Kasumi-1 (cell line): ENCODE data around the gene PRDM11.

ENCODE experiments used
- DNase-seq, 2 experiments: peaks; one replicate each; lab custom pipeline; 2025; lab: John Stamatoyannopoulos, UW

Gene PRDM11

DNA sequence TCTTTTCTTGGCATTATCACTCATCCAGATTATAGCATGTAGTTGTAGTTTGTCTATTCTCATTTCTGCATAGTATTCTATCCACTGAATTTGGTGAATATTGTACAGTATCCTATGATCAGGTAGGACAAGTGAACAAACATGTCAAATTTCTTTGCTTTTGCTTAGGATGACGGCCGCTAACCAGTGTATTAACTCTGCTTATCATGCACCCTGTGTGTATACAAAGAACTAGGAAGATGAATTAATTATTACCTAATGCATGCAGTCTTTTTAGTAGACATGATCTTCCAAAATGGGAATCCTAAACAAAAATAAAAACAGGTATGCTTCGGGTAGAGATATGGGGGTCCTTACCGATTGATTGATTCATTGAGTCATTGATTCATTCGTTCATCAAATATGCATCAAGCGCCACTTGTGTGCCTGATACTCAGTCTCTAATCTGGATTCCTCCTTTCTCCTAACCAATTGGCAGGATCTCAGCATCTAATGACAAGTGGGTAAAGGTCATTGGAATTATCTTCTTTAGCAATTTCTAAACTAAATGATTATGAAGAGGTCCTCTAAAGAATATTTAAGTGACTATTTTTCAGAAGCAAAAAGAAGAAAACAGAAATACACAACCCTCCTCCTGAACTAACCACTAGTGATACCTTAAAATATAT is 27.9 kb downstream of the PRDM11 start:
- no peak for DNase-seq

DNA sequence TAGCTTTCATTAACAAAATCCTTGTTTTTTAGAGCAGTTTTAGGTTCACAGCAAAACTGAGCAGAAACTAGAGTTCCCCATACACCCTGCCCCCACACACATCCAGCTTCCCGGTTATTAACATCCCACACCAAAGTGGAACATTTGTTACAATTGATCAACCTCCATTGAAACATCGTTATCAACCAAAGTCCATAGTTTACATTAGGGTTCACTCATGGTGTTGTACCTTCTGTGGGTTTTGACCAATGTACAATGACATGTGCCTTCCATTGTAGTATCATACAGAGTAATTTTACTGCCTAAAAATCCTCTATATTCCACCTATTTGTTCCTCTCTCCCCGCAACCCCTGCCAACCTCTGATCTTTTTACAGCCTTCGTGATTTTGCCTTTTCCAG is 28.5 kb downstream of the PRDM11 start:
- DNase-seq, result no peak

DNA sequence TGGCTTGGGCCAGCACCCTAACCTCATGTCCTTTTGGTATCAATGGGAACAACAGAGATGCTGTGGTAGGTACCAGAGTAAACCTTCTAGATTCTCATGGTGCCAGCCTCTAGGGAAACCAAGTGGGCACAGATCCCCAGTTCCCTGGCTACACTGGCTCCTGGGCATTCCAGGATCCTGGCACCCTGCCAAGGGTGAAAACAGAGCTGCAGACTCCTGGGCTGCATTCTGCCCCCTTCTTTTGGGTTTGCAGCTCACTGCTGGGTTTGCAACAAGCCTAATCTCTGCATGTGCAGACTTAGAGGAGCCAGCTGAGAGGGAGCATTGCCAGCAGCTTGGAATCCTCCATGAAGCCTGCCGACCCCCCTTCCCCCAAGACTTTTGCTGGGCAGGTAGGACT is 30.6 kb downstream of the PRDM11 start:
- DNase-seq, result no peak

DNA sequence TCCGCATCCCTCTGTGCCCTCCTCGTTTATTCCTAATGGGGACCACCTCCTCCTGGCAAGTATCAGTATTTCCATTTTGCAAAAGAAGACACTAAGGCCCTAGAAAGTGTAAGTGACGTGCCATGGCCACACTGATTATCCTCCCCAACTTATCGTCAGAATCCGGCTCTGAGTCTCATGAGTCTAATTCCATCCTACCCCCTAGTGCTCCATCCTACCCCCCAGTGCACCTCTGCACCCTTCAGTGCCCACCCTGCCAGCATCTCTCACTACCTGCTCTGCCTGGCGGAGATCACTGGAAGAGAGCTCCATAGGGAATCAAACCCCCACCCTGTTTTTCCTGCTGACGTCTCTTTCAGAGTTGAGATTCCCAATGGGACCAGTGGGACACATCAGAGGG is 31.8 kb downstream of the PRDM11 start:
- DNase-seq, result no peak

DNA sequence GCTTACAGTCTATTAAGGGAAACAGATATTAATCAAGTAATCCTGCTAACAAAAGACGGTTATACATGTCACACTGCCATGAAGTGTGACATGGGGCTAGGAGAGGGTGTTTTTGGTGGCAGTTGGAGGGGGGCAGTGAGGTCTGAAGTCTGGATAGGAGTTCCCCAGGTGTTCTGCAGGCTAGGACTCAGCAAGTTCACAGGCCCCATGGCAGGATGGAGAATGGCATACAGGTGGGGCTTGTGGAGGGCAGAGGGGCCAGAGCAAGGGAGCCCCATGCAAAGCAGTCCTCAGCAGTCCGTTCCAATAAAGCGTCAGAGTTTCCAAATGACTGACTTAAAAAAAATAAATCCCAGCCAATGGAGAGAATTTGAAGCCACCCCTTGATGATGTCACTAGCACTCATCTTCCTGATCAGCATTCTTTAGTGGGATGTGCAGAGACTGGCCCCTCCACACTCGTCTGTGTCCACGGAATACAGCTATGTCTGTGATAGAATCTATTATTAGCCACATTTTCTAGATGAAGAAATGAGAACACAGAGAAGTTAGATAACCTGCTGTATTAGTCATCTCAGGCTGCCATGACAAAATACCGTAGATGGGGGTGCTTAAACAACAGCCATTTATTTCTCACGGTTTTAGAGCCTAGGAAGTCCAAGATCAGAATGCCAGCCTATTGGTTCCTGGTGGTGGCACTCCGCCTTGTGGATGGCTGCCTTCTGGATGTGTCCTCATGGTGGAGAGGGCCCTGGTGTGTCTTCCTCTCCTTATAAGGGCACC is 32.6 kb downstream of the PRDM11 start:
- DNase-seq, result no peak

DNA sequence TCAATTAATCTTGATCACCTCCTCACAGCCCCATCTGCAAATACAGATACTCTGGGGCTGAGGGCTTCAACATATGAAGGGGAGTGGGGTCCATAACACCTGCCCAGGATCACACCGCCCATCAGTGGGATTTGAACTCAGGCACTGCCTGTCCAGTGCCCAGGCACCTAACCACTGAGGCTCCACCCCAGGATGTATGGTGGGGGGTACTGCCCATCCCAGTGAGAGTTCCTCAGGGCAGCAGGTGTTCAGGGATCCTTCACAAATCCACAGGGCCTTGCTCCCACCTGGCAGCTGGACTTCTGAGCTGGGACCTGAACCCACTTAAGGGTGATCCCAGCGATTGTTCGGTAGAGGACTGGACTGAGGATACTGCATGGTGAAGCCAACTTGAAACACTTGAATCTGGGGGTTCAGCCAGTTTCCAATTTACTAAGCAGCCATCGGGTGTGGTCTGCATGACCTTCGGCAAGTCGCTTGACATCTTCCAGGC is 33.3 kb downstream of the PRDM11 start:
- DNase-seq, result no peak

DNA sequence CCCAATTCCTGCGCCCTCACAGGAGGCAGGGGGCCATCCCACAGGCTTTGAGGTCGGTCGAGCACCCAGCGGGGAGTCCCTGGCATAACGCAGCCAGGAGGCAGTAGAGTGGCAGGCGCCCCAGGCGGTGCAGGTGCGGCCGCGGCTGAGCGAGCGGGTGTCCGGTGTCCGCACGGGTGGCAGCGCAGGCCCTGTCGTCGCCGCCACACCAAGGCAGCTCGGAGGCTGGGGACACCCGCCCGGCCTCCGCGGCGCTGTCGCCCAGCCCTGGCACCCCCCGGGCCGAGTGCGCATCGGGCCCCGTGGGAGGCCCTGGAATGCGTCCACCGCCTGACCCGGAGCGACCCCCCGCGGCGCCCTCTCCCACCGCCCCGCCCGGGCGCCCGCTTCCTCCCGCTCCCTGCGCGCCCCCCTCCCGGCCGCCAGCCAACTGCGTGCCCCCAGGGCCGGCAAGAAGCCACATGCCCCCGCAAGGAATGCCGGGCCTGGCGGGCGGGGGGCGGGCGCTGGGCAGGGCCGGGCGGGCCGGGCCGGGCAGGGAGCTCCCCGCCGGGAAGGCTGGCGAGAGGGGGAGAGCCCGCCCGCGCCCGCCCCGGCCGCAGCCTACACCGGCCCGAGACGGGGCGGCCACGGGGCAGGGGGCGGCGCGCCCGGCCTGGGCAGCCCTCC is 33.9 kb downstream of the PRDM11 start:
- peak in 1 of 2 experiments; percentile 24 for DNase-seq

DNA sequence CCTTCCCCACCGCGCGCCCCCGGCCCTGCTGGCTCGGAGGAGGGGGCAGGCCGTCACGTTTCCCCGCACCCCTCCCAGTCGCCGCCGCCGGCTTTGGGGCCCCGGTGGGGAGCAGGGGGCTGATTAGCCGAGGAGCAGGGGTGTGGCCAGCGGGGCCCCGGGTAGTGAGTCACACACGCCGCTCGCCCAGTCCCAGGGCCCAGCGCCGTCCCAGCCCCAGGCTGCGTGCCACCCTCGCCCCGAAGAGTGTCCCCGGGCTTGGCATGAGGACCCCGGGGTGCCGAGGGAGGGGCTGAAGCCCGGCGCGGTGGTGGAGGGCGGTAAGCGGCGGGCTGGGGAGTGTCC is 34.4 kb downstream of the PRDM11 start:
- peak; percentile 49 to 51 for DNase-seq

DNA sequence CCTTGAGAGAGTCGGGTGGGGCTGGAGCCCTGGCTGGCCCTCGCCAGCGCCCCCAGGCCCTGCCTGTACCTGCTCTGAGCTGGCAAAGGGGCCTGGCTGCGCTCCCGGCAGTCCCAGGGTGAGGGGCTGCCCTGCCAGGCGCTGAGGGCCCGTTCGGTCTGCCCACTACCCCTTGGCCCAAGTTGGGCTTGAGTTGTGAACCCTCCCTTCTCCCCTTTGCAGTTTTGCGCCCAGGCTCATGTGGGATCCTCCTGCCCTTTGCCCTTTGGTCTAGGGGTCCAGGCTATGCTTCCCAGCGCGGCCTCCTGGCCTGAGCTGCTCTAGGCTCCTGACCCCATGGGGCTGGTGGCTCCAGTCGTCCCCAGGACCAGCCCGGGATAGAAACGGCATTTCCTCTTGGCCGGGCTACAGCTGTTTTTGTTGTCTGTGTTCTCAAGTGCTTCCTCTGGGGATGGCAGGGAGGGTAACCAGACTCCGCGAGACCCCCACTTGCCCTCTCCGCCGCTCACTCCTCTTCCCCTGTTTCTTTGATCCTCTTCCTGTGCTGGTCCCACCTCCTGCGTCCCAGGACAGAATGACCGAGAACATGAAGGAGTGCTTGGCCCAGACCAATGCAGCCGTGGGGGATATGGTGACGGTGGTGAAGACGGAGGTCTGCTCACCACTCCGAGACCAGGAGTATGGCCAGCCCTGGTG is 34.9 kb downstream of the PRDM11 start:
- no peak for DNase-seq

DNA sequence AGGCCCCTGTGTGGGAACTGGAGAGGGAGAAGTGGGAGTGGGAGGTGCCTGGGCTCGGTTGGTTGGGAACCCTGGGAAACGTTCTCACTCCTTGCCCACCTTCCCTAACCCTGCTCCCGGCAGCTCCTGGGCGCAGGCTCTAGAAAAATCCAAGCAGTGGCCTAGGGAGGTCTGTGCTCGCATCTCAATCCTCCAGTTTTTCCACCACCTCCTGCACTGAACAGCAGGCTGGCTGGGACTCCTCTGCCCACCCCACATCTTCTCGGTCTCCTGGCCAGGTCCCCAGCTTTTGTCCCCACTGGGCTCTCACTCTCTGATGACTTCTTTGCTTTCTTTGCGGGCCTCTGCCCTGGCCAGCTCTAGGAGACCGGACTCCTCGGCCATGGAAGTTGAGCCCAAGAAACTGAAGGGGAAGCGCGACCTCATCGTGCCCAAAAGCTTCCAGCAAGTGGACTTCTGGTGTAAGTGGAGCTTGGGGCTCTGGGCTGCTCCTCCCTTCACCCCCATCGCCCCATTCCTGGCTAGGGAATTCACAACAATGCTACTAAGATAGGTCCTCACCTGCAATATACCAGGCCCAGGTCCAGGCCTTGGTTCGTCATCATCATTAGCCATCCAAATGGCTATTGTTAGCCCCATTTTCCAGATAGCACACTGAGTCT is 35.6 kb downstream of the PRDM11 start:
- DNase-seq, result no peak

DNA sequence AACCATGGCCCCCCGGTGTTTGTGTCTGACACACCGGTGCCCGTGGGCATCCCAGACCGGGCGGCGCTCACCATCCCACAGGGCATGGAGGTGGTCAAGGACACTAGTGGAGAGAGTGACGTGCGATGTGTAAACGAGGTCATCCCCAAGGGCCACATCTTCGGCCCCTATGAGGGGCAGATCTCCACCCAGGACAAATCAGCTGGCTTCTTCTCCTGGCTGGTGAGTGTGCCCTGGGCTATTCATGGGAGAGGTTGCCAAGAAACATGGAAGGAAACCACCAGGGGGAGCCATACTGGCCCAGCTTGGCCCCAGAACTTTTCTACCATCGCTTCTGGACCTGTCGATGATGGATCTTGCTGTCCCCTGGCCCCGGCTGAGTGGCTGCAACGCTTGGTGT is 36.5 kb downstream of the PRDM11 start:
- DNase-seq, result peak; percentile 13 to 24

DNA sequence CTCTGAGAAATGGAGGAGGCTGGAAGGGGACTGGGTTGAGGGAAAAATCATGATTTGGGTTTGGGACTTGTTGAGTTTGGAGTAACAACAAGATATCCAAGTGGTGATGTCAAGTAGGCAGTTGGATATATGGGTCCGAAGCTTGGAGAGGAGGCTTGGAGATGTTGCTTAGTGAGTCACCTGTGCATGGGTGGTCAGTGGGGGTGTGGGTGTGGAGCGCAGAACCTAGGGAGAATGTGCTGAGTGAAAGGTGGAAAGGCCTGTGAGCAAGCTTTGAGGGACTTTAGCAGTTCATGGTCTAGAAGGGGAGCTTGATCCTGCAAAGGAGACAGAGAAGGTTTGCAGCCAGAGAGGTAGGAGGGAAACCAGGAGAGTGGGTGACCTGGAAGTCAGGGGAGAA is 38.2 kb downstream of the PRDM11 start:
- no peak for DNase-seq

DNA sequence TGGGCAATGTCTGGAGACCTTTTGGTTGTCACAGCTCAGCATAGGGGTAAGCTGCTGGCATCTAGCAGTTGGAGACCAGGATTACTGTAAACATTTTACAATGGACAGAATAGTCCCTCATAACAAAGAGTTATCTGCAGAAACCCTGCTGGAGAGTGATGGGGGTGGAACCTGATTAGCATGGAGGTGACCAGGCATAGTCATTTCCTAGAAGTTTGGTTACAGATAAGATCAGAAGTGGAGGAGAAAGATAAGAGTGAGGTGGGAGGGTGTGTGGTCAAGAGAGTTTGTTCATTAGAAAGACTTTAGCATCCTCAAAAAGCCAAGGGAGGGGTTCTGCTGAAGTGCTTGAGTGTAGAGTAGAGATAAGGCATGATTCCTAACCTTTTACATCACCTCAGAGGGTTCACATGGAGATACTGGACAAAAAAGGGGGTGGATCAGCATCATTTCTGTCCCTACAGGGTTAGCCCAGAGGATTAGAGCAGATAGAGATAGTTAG is 38.8 kb downstream of the PRDM11 start:
- DNase-seq, result no peak

DNA sequence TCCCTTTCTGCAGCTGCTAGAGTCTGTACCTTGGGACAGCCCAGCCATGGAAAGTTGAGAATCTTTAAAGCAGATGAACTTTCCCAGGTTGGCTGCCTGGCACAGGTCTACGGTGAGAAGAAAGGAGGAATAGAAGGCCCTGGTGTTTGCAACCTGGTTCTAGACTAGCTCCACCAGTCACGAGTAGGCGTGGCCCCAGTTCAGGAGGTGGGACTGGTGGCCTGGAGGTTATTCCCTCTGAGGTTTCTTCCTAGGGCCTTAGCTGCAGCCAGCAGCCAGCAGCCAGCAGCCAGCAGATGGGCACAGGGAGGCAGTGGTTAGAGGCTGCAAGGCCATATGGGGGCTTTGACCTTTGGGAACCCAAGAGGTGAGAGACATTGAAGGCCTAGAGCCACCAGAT is 40.9 kb downstream of the PRDM11 start:
- DNase-seq, result no peak

DNA sequence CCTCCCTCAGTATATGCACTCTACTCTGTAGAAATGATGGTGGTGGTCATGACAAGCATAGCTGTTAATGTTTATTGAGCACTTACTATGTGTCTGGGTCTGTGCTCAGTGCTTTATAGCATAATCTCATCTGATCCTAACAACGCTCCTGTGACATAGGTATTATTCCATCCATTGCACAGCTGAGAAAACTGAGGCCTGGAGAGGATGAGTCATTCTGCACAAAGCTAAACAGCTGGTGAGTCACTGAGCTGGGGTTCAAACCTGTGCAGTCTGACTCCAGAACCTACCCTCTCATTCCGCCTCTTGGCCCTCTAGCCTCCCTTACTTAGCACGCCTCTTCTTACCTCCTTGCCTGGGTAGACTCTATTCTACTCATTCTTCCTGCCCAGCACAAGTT is 41.7 kb downstream of the PRDM11 start:
- DNase-seq, result no peak

DNA sequence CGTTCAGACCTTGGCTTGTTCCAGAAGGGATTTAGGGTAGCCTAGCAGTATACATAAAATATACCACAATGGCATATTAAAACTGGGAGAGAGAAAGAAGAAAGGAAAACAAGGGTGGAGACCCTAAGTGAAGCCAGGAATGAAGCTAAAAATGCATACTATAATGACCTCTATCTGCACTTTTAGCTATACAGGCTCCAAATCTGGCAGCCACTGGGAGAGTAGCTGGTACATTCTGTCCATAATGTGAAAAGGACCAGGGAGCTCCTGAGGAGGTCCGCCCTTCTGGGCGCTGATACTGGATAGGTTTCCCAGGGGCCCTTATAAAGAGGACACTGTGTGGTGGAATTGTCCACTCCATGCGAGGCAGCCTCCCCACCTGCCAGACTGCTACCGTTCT is 42.8 kb downstream of the PRDM11 start:
- DNase-seq, result no peak

DNA sequence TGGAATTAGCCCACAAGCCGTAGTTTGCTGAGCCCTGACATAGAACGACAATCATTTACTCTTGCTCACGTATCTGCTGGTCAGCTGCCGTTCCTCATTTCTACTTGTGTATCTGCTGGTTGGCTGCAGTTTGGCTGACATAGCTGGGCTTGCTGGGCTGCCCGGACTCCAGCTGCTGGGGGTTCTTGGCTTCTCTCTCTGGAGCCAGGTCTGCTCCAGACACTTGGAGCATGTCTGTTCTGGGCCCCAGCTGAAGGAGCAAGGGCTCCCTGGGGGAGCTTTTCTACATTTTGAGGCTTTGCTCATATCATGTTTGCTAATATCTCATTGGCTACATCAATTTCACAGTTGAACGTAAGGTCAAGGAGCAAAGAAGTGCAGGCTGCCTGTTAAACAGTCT is 47.3 kb downstream of the PRDM11 start:
- no peak for DNase-seq

DNA sequence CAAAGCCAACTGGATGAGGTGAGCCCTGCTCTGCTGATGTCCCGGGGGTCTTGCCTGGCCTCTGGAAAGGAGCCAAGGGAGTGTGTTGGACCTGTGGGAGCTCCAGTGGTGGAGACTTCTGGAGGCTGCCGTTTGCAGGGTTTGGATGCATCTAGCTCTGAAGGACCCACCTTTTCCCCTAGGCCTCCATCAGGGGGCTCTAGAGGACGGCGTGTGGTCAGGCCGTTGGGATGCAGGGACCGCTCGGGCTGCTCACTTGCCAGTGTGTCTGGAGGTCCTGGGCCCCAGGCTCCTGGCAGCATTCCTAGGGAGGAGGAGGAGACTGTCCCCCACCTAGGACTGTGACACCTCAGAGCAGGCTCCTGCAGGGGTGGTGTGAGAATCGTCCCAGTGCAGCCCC is 58.3 kb downstream of the PRDM11 start:
- DNase-seq, result no peak

DNA sequence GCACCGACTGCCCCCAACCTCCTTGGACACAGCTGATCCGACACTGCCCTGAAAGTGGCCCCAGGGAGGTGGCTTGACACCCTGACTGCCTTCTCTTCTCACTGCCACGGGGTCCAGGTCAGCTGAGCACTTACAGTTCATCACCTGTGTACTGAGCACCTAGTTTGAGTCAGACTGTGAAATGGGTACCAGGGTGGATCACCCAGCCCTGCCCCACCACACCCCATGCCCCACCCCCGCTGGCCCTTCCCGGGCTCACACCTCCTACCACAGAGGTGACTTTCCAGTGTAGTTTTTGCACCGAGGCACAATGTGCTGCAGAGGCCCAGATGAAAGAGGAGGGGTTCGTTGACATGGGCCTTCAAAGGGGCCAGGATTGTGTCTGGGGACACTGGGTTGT is 59.5 kb downstream of the PRDM11 start:
- DNase-seq, result no peak

DNA sequence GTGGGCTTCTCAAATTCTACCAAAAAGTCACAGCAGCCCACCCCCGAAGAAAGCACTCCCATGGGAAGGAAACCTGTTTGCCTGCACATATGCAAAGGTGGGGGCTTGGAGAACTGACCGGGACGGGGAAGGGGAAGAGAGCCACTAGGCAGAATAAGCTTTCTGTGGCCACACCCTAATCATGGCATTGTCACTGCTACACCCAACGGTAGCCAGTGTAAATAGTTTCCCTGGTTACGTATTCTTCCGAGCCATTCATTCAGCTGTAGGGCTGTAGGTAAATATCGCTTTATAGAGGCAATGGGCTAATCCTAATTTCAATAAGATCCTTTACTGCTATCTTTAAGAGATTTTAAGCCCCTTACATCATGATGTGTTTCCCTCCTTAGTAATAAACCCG is 61.7 kb downstream of the PRDM11 start:
- no peak for DNase-seq

DNA sequence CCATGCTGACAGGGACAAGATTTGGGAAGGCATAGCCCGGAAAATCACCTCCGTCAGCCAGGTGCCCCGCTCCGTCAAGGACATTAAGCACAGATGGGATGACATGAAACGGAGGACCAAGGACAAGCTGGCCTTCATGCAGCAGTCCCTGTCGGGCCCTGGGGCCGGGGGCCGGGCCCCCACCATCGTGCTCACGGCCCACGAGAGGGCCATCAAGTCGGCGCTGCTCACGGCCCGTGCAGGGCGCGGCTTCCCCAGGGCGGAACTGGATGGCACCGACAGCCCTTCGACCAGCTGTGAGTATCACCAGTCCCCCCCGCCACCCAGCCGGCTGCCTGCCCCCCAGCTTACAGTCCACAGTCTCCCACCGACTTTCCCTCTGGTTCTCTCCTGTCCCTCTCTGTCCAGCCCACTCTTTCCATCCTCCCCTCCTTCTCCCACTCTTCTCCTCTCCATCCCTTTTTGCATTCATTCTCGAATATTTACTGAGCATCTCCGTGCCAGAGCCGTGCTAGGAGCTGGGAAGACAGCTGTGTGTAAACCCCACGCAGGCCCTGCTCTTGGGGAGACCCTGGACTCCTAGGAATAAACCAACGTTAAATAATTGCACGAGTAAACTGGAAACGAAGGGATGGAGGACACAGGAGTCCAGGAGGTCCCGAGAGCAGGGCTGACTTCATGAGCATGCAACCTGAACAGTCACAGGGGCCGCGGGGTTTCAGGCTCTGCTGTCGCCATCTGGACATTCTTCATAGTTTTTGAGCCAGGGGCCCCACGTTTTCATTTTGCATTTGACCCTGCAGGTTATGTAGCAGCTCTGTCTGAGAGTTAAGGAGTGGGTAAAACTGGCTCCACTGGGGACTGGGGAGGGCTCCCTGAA is 62.8 kb downstream of the PRDM11 start:
- DNase-seq, result no peak
